ENCODE data around the gene INTS3.

DNA sequence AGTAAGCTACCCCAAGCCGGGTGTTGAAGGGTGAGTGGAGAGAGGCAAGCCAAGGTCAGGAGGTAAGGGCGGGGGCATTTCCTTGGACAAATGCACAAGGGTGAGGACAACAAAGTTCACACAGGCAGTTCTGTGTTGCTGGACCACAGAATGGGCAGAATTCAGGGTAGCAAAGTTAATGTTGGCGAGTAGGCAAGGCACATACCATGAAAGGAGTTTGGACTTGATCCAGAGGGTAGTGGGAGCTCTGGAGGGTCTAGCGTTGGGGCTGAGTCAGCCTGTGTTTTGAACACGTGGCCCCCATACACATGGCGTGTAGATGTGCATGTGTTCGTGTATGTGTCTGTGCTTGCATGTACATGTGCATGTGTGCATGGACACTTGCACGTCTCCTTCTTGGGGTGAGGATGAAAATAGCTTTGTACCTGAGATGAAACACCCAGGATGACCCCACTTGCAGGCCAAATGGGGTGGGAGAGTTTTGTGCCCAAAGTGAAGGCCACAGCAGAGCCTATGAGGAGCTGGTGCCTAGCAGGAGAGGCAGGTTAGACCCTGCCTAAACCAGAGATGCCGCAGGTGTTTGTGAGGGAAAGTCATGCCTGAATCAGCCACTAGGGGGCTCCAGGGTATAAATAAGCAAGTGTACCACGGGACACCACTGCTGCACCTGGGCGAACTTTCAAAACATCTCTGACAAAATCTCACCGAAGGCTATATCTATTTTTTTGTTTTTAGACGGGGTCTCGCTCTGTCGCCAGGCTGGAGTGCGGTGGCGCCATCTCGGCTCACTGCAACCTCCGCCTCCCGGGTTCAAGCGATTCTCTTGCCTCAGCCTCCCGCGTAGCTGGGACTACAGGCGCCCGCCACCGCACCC, 69.2 kb downstream of the INTS3 start:
- TF ChIP-seq POLR2A (IDR thresholded peaks at IDR 0.05; ENCODE audit: low read length) (no peak), GATA1 (IDR thresholded peaks at IDR 0.05; ENCODE audit: low read depth, low read length) (no peak)
